ENCODE data around the gene MKLN1. TPM values are rescaled to one million over a fixed set of nuclear protein-coding genes. Genes with fewer than 3 reads are reported as not detected.

Gene MKLN1
- total RNA-seq, 1 donor from 2014 or later, result 60.4 TPM

DNA sequence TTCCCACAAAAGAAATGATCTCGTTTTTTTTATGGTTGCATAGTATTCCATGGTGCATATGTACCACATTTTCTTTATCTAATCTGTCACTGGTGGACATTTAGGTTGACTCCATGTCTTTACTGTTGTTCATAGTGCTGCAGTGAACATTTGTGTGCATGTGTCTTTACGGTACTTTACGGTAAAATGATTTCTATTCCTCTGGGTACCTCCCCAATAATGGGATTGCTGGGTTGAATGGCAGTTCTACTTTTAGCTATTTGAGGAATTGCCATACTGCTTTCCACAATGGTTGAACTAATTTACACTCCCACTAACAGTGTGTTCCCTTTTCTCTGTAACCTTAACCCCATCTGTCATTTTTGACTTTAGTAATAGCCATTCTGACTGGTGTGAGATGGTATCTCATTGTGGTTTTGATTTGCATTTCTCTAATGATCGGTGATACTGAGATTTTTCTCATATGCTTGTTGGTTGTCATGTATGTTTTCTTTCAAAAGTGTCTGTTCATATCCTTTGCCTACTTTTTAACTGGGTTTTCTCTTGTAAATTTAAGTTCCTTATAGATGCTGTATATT lies 37.2 kb downstream of the MKLN1 start:
- H3K4me3 ChIP-seq, result no peak overlapping the region
- no peaks in the 10 kb centered on the region for H3K27me3 ChIP-seq (ENCODE audit: low read depth)
- no peaks in the 10 kb centered on the region for H3K36me3 ChIP-seq
- DNase-seq (no peak), ATAC-seq (no peak)
- intact Hi-C loops (cut with DNase I), result no loop called here
- TF ChIP-seq, protein P1, sequence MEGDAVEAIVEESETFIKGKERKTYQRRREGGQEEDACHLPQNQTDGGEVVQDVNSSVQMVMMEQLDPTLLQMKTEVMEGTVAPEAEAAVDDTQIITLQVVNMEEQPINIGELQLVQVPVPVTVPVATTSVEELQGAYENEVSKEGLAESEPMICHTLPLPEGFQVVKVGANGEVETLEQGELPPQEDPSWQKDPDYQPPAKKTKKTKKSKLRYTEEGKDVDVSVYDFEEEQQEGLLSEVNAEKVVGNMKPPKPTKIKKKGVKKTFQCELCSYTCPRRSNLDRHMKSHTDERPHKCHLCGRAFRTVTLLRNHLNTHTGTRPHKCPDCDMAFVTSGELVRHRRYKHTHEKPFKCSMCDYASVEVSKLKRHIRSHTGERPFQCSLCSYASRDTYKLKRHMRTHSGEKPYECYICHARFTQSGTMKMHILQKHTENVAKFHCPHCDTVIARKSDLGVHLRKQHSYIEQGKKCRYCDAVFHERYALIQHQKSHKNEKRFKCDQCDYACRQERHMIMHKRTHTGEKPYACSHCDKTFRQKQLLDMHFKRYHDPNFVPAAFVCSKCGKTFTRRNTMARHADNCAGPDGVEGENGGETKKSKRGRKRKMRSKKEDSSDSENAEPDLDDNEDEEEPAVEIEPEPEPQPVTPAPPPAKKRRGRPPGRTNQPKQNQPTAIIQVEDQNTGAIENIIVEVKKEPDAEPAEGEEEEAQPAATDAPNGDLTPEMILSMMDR (IDR thresholded peaks at IDR 0.05), result no peak
- no peak overlapping the region for H3K27ac ChIP-seq
- peaks cover 68% of the 10 kb centered on the region for H3K4me1 ChIP-seq
- H3K9me3 ChIP-seq, result no peaks in the 10 kb centered on the region

DNA sequence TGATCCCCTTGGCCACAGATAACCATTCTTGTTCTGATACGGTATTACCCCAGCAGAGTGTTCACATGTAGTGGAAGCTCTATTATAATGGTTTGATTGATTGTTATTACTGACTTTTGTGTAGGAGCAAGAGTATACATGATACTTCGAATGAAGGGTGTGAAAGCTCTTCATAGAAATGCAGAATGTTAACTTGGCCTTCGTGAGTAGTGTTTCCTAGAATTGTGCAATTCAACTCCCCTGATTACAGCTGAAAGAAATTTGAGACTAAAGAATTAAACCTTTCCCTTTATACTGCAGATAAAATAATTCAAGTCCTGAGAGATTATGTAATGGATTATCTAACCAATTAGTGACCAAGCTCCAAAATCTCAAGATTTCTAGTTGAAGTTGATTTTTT lies 38.2 kb downstream of the MKLN1 start:
- TF ChIP-seq, protein P1 (IDR thresholded peaks at IDR 0.05), result no peak
- no peaks in the 10 kb centered on the region for H3K36me3 ChIP-seq
- H3K27me3 ChIP-seq (ENCODE audit: low read depth), result no peaks in the 10 kb centered on the region
- peaks cover 73% of the 10 kb centered on the region for H3K4me1 ChIP-seq
- H3K9me3 ChIP-seq, result no peaks in the 10 kb centered on the region
- no peak overlapping the region for H3K27ac ChIP-seq
- ATAC-seq (peak; percentile 25 to 58), DNase-seq (no peak)
- intact Hi-C loops (cut with DNase I), result no loop called here
- no peak overlapping the region for H3K4me3 ChIP-seq

DNA sequence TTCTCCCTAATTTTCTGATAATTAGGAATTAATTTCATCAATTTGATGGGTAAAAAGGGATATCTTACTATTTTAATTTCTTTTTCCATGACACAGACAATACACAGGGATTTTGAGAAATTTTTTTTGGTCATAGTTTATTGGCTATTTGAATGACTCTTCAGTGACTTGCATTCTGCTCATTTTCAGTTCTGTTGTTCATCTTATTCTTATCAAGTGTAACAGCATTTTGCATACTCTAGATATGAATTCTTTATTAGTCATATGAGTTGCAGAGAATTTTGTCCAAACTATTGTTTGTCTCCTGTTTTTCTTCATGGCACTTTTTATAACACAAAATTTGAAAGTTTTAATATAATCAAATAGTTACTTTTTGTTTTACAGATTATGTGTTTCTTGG lies 41.7 kb downstream of the MKLN1 start:
- no peaks in the 10 kb centered on the region for H3K36me3 ChIP-seq
- ATAC-seq (no peak), DNase-seq (no peak)
- no peaks in the 10 kb centered on the region for H3K9me3 ChIP-seq
- H3K4me1 ChIP-seq, result peaks cover 61% of the 10 kb centered on the region
- no peak overlapping the region for H3K27ac ChIP-seq
- TF ChIP-seq, protein P1 (IDR thresholded peaks at IDR 0.05), result no peak
- no peak overlapping the region for H3K4me3 ChIP-seq
- no peaks in the 10 kb centered on the region for H3K27me3 ChIP-seq (ENCODE audit: low read depth)
- intact Hi-C loops (cut with DNase I), result no loop called here

DNA sequence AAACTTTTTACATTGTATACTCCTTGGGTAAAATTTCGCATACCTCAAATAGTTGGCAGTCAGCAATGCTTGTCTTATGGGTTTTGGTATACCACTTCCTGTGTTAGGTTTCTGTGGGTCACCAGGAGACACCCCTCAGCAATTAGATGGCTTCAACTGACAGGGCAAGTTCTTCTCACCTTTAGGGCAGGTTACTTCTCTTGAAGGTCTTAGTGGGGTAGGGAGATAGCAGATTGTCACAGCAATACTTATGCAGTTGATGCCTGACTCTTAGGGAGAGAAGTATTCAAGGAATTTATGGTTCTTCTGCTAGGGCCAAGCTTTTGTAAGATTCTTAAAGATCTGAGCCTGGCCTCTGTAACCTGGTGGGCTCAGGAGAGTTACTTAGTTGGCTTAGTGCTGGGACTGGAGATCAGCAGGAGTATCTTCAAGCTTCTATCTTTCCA lies 42.9 kb downstream of the MKLN1 start:
- TF ChIP-seq, protein P1 (IDR thresholded peaks at IDR 0.05), result no peak

DNA sequence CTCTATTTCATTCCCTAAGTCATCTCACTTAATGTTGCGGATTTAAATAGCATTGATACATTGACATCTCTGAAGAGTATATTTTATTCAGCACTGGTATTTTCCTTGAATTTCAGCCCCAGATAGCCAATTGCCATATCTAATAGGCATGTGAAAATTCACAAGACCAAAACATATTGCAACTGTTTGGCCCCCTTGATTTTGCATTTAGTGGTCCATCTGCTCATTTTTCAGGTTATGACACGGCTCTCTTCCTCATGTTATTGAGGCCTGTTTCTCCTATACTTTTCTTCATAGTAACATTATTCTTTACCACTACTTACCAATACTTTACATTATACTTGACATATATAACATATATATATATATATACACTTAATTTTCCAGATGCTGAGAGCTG lies 43.7 kb downstream of the MKLN1 start:
- Histone ChIP-seq H3K4me3 (no peak overlapping the region), H3K4me1 (peaks cover 58% of the 10 kb centered on the region), H3K36me3 (no peaks in the 10 kb centered on the region), H3K9me3 (no peaks in the 10 kb centered on the region), H3K27ac (no peak overlapping the region), H3K27me3 (ENCODE audit: low read depth) (no peaks in the 10 kb centered on the region)
- intact Hi-C loops (cut with DNase I), result no loop called here
- DNase-seq (no peak), ATAC-seq (no peak)
- TF ChIP-seq, protein P1 (IDR thresholded peaks at IDR 0.05), result no peak

More for the DNA sequence above, 42.9 kb downstream of the MKLN1 start:
- Histone ChIP-seq H3K4me3 (no peak overlapping the region), H3K36me3 (no peaks in the 10 kb centered on the region), H3K9me3 (no peaks in the 10 kb centered on the region), H3K27ac (no peak overlapping the region), H3K4me1 (peaks cover 66% of the 10 kb centered on the region), H3K27me3 (ENCODE audit: low read depth) (no peaks in the 10 kb centered on the region)
- ATAC-seq (no peak), DNase-seq (no peak)
- intact Hi-C loops (cut with DNase I), result no loop called here
